Posterior cingulate gyrus (tissue), 11 donors: ENCODE measurements around the gene PKNOX2.

Experiments used
- DNase-seq, 10 donors: peaks; one replicate each; pipeline versions ENCODE4 v3.0.0 to v3.0.0-alpha.2; 2020 to 2021; ENCODE audit warnings: mixed read lengths in 3 of 10
- intact Hi-C: fragments of 100-400 bp; cut with DNase I; formaldehyde crosslinking; loops from one replicate; pipeline ENCODE4 v1.15.1; 2023

Gene PKNOX2

GRCh38 chr11:125253289-125253688, 88.7 kb downstream of the PKNOX2 start:
- DNase-seq = peak in 1 of 10 donors; percentile 80
- intact Hi-C loops = no loop called here

GRCh38 chr11:125253795-125254525, 89.4 kb downstream of the PKNOX2 start:
- DNase-seq = peak in 6 of 10 donors; percentile 44 to 92 (median 66)
- intact Hi-C loops = no loop called here

GRCh38 chr11:125256541-125257189, 92.1 kb downstream of the PKNOX2 start:
- DNase-seq = peak in 1 of 10 donors; percentile 58
- intact Hi-C loops = no loop called here

GRCh38 chr11:125257190-125257579, 92.6 kb downstream of the PKNOX2 start:
- DNase-seq = peak in 1 of 10 donors; percentile 69
- intact Hi-C loops = no loop called here

GRCh38 chr11:125257751-125258150, 93.2 kb downstream of the PKNOX2 start:
- intact Hi-C loops = no loop called here

GRCh38 chr11:125258291-125259032, 93.9 kb downstream of the PKNOX2 start:
- intact Hi-C loops = no loop called here
- peak in 1 of 10 donors; percentile 65 for DNase-seq

More at GRCh38 chr11:125257751-125258150, 93.2 kb downstream of the PKNOX2 start:
- DNase-seq = peak in 1 of 10 donors; percentile 27

- intact Hi-C loops = no loop called here
- DNase-seq = peak in 1 of 10 donors; percentile 39
These were observed 97.0 kb downstream of the PKNOX2 start for GRCh38 chr11:125261588-125261987.

GRCh38 chr11:125262194-125262829, 97.8 kb downstream of the PKNOX2 start:
- intact Hi-C loops = no loop called here
- peak in 1 of 10 donors; percentile 79 for DNase-seq

- DNase-seq = peak in 2 of 10 donors; percentile 29 to 84
- intact Hi-C loops = no loop called here
These were observed 98.3 kb downstream of the PKNOX2 start for GRCh38 chr11:125262830-125263218.

GRCh38 chr11:125263268-125263790, 98.8 kb downstream of the PKNOX2 start:
- DNase-seq = peak; percentile 57 to 94 (median 68)
- intact Hi-C loops = no loop called here

GRCh38 chr11:125264100-125265022, 99.8 kb downstream of the PKNOX2 start:
- intact Hi-C loops = no loop called here
- DNase-seq = peak in 1 of 10 donors; percentile 55

GRCh38 chr11:125267548-125267947, 103.0 kb downstream of the PKNOX2 start:
- peak in 1 of 10 donors; percentile 0 for DNase-seq
- intact Hi-C loops = no loop called here

GRCh38 chr11:125268611-125269010, 104.1 kb downstream of the PKNOX2 start:
- DNase-seq = peak in 1 of 10 donors; percentile 55
- intact Hi-C loops = no loop called here

GRCh38 chr11:125270106-125270505, 105.6 kb downstream of the PKNOX2 start:
- intact Hi-C loops = no loop called here

GRCh38 chr11:125270711-125271110, 106.2 kb downstream of the PKNOX2 start:
- intact Hi-C loops = no loop called here

More at GRCh38 chr11:125270106-125270505, 105.6 kb downstream of the PKNOX2 start:
- DNase-seq = peak in 1 of 10 donors; percentile 50

GRCh38 chr11:125271483-125272091, 107.0 kb downstream of the PKNOX2 start:
- DNase-seq = peak in 1 of 10 donors; percentile 59
- intact Hi-C loops = no loop called here

More at GRCh38 chr11:125270711-125271110, 106.2 kb downstream of the PKNOX2 start:
- peak in 1 of 10 donors; percentile 73 for DNase-seq

GRCh38 chr11:125272092-125272491, 107.5 kb downstream of the PKNOX2 start:
- no peak for DNase-seq
- intact Hi-C loops = no loop called here

- intact Hi-C loops = no loop called here
- DNase-seq = peak in 1 of 10 donors; percentile 68
These were observed 108.3 kb downstream of the PKNOX2 start for GRCh38 chr11:125272821-125273220.
